GM20000 (cell line): ENCODE measurements around the gene CHMP5.
"Not testable (repeated sequence)": the region's sequence is repeated elsewhere in the genome, so short reads cannot be mapped to it uniquely, and the experiment has no call there.

Experiments used
- DNase-seq: peaks from one replicate; pipeline ENCODE4 v3.0.0; 2012; ENCODE audit warnings: low spot score
- TF ChIP-seq, protein P1 (sequence below): IDR thresholded peaks from 2 replicates; pipeline ENCODE4 v1.5.1; 2012; ENCODE audit warnings: mild to moderate bottlenecking, control low read depth; ENCODE audit errors: extremely low read depth, missing control alignments

CHMP5 gene

DNA sequence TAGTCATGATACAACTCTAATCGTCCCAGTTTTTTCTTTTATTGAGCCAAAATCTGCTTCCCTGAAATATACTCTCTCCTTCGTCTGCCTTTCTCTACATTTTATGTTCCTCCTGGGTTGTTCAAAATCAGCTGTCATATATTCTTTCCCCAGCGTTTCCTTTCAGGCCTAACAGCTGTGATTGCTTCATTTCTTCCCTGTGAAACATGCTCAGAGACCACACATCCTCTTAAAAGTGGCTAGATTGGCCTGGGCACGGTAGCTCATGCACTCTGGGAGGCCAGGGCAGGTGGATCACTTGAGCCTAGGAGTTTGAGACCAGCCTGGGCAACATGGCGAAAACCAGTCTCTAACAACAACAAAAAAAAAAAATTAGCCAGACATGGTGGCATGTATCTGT, 50.5 kb downstream of the CHMP5 start:
- no peak for DNase-seq
- TF ChIP-seq, protein P1, sequence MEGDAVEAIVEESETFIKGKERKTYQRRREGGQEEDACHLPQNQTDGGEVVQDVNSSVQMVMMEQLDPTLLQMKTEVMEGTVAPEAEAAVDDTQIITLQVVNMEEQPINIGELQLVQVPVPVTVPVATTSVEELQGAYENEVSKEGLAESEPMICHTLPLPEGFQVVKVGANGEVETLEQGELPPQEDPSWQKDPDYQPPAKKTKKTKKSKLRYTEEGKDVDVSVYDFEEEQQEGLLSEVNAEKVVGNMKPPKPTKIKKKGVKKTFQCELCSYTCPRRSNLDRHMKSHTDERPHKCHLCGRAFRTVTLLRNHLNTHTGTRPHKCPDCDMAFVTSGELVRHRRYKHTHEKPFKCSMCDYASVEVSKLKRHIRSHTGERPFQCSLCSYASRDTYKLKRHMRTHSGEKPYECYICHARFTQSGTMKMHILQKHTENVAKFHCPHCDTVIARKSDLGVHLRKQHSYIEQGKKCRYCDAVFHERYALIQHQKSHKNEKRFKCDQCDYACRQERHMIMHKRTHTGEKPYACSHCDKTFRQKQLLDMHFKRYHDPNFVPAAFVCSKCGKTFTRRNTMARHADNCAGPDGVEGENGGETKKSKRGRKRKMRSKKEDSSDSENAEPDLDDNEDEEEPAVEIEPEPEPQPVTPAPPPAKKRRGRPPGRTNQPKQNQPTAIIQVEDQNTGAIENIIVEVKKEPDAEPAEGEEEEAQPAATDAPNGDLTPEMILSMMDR, result no peak

DNA sequence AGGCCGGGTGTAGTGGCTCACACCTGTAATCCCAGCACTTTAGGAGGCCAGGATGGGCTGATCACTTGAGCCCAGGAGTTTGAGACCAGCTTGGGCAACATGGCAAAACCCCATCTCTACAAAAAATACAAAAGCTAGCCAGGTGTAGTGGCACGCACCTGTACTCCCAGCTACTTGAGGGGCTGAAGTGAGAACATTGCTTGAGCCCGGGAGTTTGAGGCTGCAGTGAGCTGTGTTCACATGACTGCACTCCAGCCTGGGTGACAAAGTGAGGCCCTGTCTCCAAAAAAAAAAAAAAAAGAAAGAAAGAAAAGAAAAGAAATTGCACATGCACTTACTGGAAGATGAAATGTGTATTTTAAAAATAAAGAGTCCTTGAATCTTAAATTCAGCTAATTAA, 52.3 kb downstream of the CHMP5 start:
- not testable (repeated sequence) for DNase-seq

DNA sequence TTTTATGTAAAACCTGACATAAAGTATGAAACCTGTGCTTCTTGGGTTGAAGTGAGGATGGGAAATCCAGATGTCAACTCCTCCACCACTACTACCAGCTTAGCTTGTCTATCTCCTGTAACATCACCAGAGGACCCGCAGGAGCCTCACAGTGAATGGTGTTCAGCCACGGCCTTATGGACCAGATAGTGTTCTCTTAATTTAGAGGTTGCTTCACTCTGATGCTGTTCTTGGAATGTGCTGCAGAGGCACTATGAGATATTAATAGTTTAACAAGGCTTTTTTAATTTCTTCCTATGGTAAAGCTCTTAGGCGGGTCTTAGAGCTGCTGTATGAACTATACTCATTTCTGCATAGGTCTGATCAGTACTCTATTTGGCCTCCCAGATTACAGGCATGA, 53.4 kb downstream of the CHMP5 start:
- TF ChIP-seq, protein P1, result no peak
- DNase-seq, result no peak

DNA sequence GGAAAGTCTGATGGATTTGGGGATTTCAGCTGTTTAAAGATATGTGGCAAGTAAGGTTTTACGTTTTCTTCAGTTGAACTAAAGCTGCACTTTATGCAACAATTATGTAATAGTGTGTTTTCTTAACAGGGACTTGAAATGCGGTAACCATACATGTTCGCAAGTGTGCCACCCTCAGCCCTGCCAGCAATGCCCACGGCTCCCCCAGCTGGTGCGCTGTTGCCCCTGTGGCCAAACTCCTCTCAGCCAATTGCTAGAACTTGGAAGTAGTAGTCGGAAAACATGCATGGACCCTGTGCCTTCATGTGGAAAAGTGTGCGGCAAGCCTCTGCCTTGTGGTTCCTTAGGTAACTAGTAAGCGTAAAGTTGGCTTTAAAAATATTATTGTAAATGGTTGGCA, 53.9 kb downstream of the CHMP5 start:
- no peak for DNase-seq
- TF ChIP-seq, protein P1, result no peak

DNA sequence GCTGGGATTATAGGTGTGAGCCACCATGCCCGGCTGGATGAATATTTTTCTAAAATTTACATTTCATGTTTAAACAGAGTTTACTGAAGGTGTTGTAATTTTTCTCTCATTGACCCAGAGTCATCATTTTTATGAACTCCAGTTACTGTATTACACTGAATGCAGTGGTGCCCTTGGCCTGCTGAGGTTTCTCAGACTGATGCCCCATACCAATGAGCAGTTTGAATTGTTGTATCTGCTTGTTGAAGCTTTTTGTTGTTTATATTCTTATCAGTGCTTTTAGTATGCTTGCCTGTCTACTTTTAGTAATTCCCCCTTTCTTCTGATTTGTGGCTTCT, 55.4 kb downstream of the CHMP5 start:
- TF ChIP-seq, protein P1, result no peak
- no peak for DNase-seq

DNA sequence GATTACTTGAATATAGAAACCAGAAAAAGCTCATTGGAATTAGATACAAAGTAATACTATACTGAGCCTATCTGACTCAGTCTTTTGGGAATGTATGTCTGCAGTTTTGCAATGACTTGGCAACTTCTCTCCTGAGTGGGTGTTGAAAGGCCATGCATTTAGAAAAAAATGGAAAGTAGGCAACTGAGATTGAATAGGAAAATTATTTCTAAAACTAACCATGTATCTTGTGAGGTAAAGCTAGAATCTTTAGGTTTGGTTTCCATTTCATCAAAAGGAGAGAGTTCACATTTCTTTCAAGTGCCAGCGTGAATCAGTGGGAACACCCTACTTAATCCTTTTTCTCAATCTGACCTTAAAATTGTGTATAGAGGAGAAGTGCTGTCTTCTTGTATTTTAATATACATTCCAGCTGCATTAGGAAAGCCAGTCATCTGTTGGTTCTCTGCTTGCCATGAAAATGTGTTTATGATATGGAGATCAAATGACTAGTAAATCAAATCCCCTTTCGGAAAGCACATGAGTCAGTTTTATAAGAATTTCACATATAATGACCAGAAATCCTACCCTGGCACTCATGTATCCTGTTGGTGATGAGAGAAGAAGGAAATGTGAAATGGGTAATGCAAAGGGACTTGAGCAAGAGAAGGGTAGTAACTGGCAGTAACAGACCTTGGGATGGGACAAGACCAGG, 55.9 kb downstream of the CHMP5 start:
- TF ChIP-seq, protein P1, result no peak
- DNase-seq, result no peak

DNA sequence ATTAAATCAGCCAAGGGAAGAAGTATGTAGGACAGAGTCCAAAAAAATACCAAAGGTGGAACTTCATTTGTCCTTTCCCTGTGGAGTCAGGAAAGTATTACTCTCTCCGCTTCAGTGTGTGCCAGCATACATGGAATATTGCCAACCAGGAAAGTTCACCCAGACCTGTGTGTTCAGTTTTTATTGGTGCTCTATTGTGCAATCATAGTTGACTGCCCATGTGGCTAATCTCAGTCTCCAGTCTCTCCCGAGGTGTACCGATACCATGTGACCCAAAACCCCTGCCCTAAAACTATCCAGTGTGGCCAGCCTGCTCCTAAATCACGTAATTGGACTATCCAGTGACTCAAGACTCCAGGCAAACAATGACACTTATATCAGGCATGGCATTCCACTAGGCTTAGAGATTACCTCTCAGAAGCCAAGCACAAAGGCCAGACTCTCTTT, 64.3 kb downstream of the CHMP5 start:
- DNase-seq, result no peak
- TF ChIP-seq, protein P1, result no peak

DNA sequence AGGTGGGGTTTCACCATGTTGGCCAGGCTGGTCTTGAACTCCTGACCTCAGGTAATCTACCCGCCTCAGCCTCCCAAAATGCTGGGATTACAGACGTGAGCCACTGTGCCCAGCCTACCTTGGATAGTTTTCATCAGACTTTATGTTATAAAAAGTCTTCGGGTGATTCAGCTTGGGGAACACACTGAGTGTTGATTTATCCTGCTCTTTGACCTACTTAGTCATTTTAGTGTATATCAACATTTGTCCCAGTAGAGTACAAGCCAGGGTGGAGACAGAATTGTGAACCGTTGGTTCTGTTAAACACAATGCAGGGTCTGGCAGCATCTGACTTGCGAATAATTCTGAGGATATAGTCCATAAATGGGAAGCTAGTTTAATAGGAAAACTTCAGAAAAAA, 65.1 kb downstream of the CHMP5 start:
- TF ChIP-seq, protein P1, result no peak
- no peak for DNase-seq
